DOHH2 (cell line): ENCODE data around the gene KIF1A.

ENCODE experiments used
- H3F3A ChIP-seq: fragments of 200-600 bp; sonication (generic), shearing (Covaris generic); 2 replicates; pipeline ENCODE4 v1.6.0; 2016; ENCODE audit warnings: antibody characterized with exemption, mild to moderate bottlenecking; ENCODE audit not compliant: control insufficient read depth, insufficient read depth
- H3K27ac ChIP-seq: fragments of 200-600 bp; sonication (generic); 2 replicates; pipeline ENCODE4 v1.5.1; 2014; ENCODE audit warnings: low read depth, mild to moderate bottlenecking, low read length, moderate library complexity
- H3K27me3 ChIP-seq: fragments of 200-600 bp; sonication (generic); 2 replicates; pipeline ENCODE4 v1.6.1; 2014; ENCODE audit warnings: mild to moderate bottlenecking, low read length, mixed read lengths; ENCODE audit not compliant: control insufficient read depth
- H3K36me3 ChIP-seq: fragments of 200-600 bp; sonication (generic); 2 replicates; pipeline ENCODE4 v1.6.1; 2014; ENCODE audit warnings: mild to moderate bottlenecking, low read length, moderate library complexity, mixed read lengths; ENCODE audit not compliant: control insufficient read depth
- H3K4me1 ChIP-seq: fragments of 200-600 bp; sonication (generic); 2 replicates; pipeline ENCODE4 v1.6.1; 2014; ENCODE audit warnings: mild to moderate bottlenecking, low read length, mixed read lengths; ENCODE audit not compliant: control insufficient read depth
- H3K4me2 ChIP-seq: fragments of 200-600 bp; sonication (generic); 2 replicates; pipeline ENCODE4 v1.6.0; 2014; ENCODE audit warnings: mild to moderate bottlenecking, low read length, moderate library complexity
- H3K4me3 ChIP-seq: fragments of 200-600 bp; sonication (generic); 2 replicates; pipeline ENCODE4 v1.5.1; 2014; ENCODE audit warnings: mild to moderate bottlenecking, low read length, mixed read lengths
- H3K79me2 ChIP-seq: fragments of 200-600 bp; sonication (generic); 2 replicates; pipeline ENCODE4 v1.6.1; 2014; ENCODE audit warnings: mild to moderate bottlenecking, low read length, mixed read lengths; ENCODE audit not compliant: control insufficient read depth
- H3K9me2 ChIP-seq: fragments of 200-600 bp; sonication (generic); replicated peaks from 2 replicates; pipeline ENCODE4 v1.6.1; 2014; ENCODE audit warnings: mild to moderate bottlenecking, low read length, mixed read lengths; ENCODE audit not compliant: control insufficient read depth
- H3K9me3 ChIP-seq: fragments of 200-600 bp; sonication (generic); 2 replicates; pipeline ENCODE4 v1.6.1; 2014; ENCODE audit warnings: antibody characterized with exemption, low read length, mixed read lengths; ENCODE audit not compliant: control insufficient read depth, insufficient read depth
- H4K20me1 ChIP-seq: fragments of 200-600 bp; sonication (generic); 2 replicates; pipeline ENCODE4 v1.6.0; 2014; ENCODE audit warnings: low read depth, mild to moderate bottlenecking, antibody characterized with exemption, low read length, moderate library complexity; ENCODE audit not compliant: control insufficient read depth, insufficient read depth
- CTCF ChIP-seq: fragments of 200-600 bp; sonication (generic); IDR thresholded peaks from one replicate; pipeline ENCODE4 v1.5.1; 2014; ENCODE audit warnings: antibody characterized with exemption, mild to moderate bottlenecking, low read depth, low read length; ENCODE audit not compliant: poor library complexity, severe bottlenecking
- EZH2phosphoT487 ChIP-seq: fragments of 200-600 bp; sonication (generic); IDR thresholded peaks from 2 replicates; pipeline ENCODE4 v1.6.1; 2017; ENCODE audit warnings: borderline replicate concordance, mild to moderate bottlenecking, antibody characterized with exemption, low read length, moderate library complexity, mixed read lengths

Gene KIF1A

GRCh38 chr2:240704651-240705050 lies 115.4 kb downstream of the KIF1A start:
- H3K27ac ChIP-seq = no peak overlapping the region
- H4K20me1 ChIP-seq = no peaks in the 10 kb centered on the region; the same call in 1 of the 2 replicates
- H3K9me2 ChIP-seq = no peaks in the 10 kb centered on the region
- peaks cover 8% of the 10 kb centered on the region for H3K27me3 ChIP-seq
- no peak overlapping the region for H3K4me2 ChIP-seq
- H3K79me2 ChIP-seq = no peaks in the 10 kb centered on the region
- no peaks in the 10 kb centered on the region for H3F3A ChIP-seq
- no peak overlapping the region for H3K4me3 ChIP-seq
- no peaks in the 10 kb centered on the region for H3K9me3 ChIP-seq
- no peak for TF ChIP-seq EZH2phosphoT487
- TF ChIP-seq CTCF = no peak
- no peaks in the 10 kb centered on the region for H3K4me1 ChIP-seq
- no peaks in the 10 kb centered on the region for H3K36me3 ChIP-seq

- Histone ChIP-seq H4K20me1 (no peaks in the 10 kb centered on the region; the same call in 1 of the 2 replicates), H3K27me3 (peaks cover 8% of the 10 kb centered on the region), H3K9me3 (no peaks in the 10 kb centered on the region), H3K4me3 (no peak overlapping the region), H3K4me1 (no peaks in the 10 kb centered on the region), H3K79me2 (no peaks in the 10 kb centered on the region), H3K36me3 (no peaks in the 10 kb centered on the region), H3K4me2 (no peak overlapping the region), H3F3A (no peaks in the 10 kb centered on the region), H3K9me2 (no peaks in the 10 kb centered on the region), H3K27ac (no peak overlapping the region)
- TF ChIP-seq CTCF (no peak), EZH2phosphoT487 (no peak)
Measured at GRCh38 chr2:240703417-240704341, 116.3 kb downstream of the KIF1A start.

GRCh38 chr2:240702640-240703011 lies 117.4 kb downstream of the KIF1A start:
- H4K20me1 ChIP-seq = no peaks in the 10 kb centered on the region; the same call in 1 of the 2 replicates
- H3K27me3 ChIP-seq = peaks cover 8% of the 10 kb centered on the region
- H3K36me3 ChIP-seq = no peaks in the 10 kb centered on the region
- no peak overlapping the region for H3K4me3 ChIP-seq
- no peaks in the 10 kb centered on the region for H3K9me3 ChIP-seq
- H3K79me2 ChIP-seq = no peaks in the 10 kb centered on the region
- TF ChIP-seq EZH2phosphoT487 (no peak), CTCF (no peak)
- H3F3A ChIP-seq = no peaks in the 10 kb centered on the region
- no peaks in the 10 kb centered on the region for H3K9me2 ChIP-seq
- no peak overlapping the region for H3K4me2 ChIP-seq
- no peaks in the 10 kb centered on the region for H3K4me1 ChIP-seq
- no peak overlapping the region for H3K27ac ChIP-seq
